ENCODE measurements around the gene CYYR1. TPM values are rescaled to one million over a fixed set of nuclear protein-coding genes. Genes with fewer than 3 reads are reported as not detected.

Gene CYYR1
- total RNA-seq, 4 donors from 2014 or later: 8.9 to 28.4 (median 13.3) TPM

DNA sequence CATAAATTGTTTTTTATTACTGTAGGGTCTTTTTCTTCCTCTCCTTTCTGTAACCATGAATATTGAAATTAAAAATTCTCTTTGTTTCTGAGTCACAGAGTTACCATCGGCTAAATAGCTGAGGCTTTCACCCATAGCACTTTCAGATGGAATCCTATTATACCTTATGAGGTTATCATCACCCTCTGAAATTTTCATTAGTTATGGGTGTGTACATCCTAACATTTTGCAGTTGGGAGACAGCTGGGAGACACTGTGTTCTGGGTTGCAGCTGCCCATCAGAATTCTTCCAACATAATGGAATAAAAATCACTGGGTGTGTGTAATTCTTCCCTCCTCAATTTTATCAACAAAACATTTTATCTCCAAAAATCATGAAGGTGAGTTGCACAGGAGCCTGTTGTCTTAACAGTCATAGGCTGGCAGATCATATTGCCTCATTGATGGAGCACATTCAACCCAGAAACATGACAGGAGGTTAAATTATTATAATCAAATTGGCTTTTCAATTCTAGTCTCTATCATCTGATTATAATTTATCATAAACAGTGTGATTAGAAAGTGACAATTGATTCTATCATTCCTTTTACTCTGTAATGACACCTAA, 17.4 kb downstream of the CYYR1 start:
- TF ChIP-seq, protein P1, sequence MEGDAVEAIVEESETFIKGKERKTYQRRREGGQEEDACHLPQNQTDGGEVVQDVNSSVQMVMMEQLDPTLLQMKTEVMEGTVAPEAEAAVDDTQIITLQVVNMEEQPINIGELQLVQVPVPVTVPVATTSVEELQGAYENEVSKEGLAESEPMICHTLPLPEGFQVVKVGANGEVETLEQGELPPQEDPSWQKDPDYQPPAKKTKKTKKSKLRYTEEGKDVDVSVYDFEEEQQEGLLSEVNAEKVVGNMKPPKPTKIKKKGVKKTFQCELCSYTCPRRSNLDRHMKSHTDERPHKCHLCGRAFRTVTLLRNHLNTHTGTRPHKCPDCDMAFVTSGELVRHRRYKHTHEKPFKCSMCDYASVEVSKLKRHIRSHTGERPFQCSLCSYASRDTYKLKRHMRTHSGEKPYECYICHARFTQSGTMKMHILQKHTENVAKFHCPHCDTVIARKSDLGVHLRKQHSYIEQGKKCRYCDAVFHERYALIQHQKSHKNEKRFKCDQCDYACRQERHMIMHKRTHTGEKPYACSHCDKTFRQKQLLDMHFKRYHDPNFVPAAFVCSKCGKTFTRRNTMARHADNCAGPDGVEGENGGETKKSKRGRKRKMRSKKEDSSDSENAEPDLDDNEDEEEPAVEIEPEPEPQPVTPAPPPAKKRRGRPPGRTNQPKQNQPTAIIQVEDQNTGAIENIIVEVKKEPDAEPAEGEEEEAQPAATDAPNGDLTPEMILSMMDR (IDR thresholded peaks at IDR 0.05): no peak
- TF ChIP-seq EP300 (IDR thresholded peaks at IDR 0.05) (no peak), POLR2AphosphoS5 (IDR thresholded peaks at IDR 0.05) (no peak), POLR2A (IDR thresholded peaks at IDR 0.05) (no peak)
- WGBS, 2 donors (ENCODE audit: low coverage in 1 of 2): 70 to 83% methylated on average over 1 of the region's 1 CpG
- Histone ChIP-seq H3K27ac (no peak overlapping the region), H3K4me1 (no peaks in the 10 kb centered on the region), H3K9me3 (no peaks in the 10 kb centered on the region), H3K4me3 (no peak overlapping the region), H3K36me3 (no peaks in the 10 kb centered on the region), H3K27me3 (no peaks in the 10 kb centered on the region)
- no peak for ATAC-seq

DNA sequence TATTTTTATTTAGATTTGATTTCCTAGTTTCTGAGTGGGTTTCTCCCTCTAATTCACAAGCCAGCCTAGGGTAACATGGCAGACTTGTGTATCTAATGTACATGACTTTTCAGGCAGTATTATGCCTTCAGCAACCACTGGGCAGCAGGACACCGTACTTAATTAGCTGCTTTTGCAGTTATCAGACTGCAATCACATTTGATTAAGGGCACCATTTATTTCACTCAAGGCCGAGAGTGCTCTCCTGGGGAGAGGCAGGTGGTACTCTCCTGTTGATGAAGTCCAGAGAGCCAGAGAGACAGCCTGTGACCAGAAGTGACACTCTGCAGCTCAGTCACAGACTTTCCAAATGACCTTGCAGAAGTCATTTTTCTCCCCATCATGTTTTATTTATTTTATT, 18.7 kb downstream of the CYYR1 start:
- Histone ChIP-seq H3K36me3 (no peaks in the 10 kb centered on the region), H3K4me3 (no peak overlapping the region), H3K27me3 (no peaks in the 10 kb centered on the region), H3K27ac (no peak overlapping the region), H3K4me1 (no peaks in the 10 kb centered on the region), H3K9me3 (no peaks in the 10 kb centered on the region)
- no peak for ATAC-seq
- no peak for TF ChIP-seq POLR2AphosphoS5 (IDR thresholded peaks at IDR 0.05)
- 79% methylated on average over 2 of the region's 2 CpGs; no CpG with 5 or more reads in 1 of the 2 donors for WGBS, 2 donors (ENCODE audit: low coverage in 1 of 2)

DNA sequence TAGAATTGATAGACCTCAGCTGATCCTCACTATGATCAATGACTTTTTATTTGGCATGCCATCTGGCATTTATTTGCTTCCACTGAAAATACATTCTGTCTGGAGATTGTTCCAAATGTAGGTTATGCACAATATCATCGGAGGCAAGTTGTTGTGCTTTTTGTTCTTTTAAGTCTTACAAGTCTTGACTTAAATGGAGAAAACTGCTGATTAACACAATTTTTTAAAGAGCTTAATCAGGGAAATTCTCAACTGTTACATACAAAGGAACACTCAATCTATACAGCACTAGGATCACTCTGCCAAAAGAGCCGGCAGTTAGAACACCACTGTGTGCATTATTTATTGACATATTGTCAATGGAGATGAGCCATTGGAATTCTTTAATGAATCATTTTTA, 19.2 kb downstream of the CYYR1 start:
- no peak for ATAC-seq
- Histone ChIP-seq H3K27me3 (no peaks in the 10 kb centered on the region), H3K27ac (no peak overlapping the region), H3K4me3 (no peak overlapping the region), H3K36me3 (no peaks in the 10 kb centered on the region), H3K9me3 (no peaks in the 10 kb centered on the region), H3K4me1 (peaks cover 0 to 3% (median 0%) of the 10 kb centered on the region in 3 donors)
- no peak for TF ChIP-seq POLR2AphosphoS5 (IDR thresholded peaks at IDR 0.05)
- 78% methylated on average over 2 of the region's 2 CpGs for WGBS, 2 donors (ENCODE audit: low coverage in 1 of 2)

DNA sequence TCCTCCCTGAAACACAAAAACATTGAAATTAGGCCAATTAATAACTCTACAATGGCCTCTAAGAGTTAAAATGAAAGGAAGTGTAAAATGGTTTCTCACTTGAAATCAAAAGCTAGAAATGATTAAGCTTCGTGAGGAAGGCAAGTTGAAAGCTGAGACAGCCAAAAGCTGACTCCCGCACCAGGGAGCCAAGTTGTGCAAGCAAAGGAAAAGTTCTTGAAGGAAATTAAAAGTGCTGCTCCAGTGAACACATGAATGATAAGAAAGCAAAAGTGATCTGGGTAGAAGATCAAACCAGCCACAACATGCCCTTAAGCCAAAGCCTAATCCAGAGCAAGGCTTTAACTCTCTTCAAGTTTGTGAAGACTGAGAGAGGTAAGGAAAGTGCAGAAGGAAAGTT, 22.8 kb downstream of the CYYR1 start:
- peaks cover 0 to 7% (median 0%) of the 10 kb centered on the region in 3 donors for H3K4me1 ChIP-seq
- H3K36me3 ChIP-seq: no peaks in the 10 kb centered on the region
- ATAC-seq: no peak
- H3K27me3 ChIP-seq: no peaks in the 10 kb centered on the region
- TF ChIP-seq POLR2AphosphoS5 (IDR thresholded peaks at IDR 0.05): no peak
- TF ChIP-seq, protein P1 (IDR thresholded peaks at IDR 0.05): no peak
- no peak for TF ChIP-seq POLR2A (IDR thresholded peaks at IDR 0.05)
- no peak for TF ChIP-seq EP300 (IDR thresholded peaks at IDR 0.05)
- no peak overlapping the region for H3K4me3 ChIP-seq
- H3K27ac ChIP-seq: peak overlapping the region in 2 of 4 donors; percentile 9 to 17
- no peaks in the 10 kb centered on the region for H3K9me3 ChIP-seq
- WGBS, 2 donors (ENCODE audit: low coverage in 1 of 2): 47 to 49% methylated on average over 2 of the region's 2 CpGs

DNA sequence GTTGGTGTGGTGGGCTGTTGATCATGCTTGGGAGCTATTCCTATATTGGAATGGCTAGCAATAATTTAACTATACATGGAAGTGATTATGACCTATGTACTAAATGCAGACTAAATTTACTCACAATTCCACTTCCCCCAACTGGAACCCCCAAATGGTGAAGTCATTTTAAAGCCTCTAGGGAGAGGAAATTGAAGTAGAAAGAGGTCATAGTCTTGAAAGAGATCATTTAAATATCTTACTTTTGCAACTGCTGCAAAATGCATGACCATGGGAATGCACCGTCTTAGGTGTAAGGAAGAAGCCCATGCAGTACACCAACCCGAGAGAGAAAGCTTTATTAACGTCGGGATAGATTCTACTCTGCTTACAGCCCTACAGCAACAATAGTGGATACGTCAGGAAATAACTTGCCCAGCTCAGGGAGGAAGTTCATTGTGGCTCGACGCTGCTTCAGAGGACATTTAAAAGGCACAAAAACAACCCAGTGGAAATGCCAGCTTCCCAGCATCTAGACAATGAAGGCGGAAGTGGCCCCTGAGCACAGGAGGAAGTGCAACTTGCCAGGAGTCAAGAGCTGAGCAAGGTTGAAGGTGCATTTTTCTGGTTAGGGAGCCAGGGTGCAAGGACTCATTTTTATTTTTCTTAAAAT, 26.5 kb downstream of the CYYR1 start:
- Histone ChIP-seq H3K9me3 (no peaks in the 10 kb centered on the region), H3K27me3 (no peaks in the 10 kb centered on the region), H3K4me3 (no peak overlapping the region), H3K4me1 (peaks cover 0 to 7% (median 0%) of the 10 kb centered on the region in 3 donors), H3K36me3 (no peaks in the 10 kb centered on the region), H3K27ac (peak overlapping the region in 3 of 4 donors; percentile 6 to 56 (median 29))
- peak; percentile 29 for TF ChIP-seq POLR2AphosphoS5 (IDR thresholded peaks at IDR 0.05)
- no peak for TF ChIP-seq EP300 (IDR thresholded peaks at IDR 0.05)
- ATAC-seq: peak; percentile 71
- WGBS, 2 donors (ENCODE audit: low coverage in 1 of 2): 59 to 71% methylated on average over 3 to 7 of the region's 8 CpGs

DNA sequence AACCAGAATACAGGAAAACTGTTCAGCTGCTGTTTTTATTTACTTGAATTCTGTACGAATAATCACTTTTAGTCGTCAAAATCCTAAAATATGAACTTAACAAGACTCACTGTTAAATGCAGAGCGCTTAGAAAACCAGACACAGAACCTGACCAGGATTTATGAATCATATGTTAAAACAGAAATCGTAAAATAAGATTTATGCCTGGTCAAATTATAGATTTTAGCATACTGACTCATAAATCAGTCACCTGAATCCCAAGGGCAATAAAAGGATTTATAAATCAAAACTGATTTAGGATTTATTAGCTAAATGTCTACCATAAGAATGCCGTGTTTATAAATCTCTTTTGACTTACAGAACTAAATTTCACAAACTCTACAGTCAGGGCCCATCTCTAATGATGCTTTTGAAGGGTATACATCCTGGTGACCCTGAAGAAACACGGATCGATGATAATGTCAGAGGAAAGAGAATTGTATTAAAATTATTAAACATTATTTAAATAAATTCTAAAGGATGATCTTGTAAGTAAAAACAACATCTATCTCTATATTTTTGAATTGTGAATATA, 28.8 kb downstream of the CYYR1 start:
- 90 to 97% methylated on average over 7 of the region's 7 CpGs for WGBS, 2 donors (ENCODE audit: low coverage in 1 of 2)
- Histone ChIP-seq H3K4me3 (no peak overlapping the region), H3K9me3 (no peaks in the 10 kb centered on the region), H3K4me1 (peaks cover 0 to 7% (median 0%) of the 10 kb centered on the region in 3 donors), H3K27me3 (no peaks in the 10 kb centered on the region), H3K36me3 (no peaks in the 10 kb centered on the region), H3K27ac (no peak overlapping the region)
- no peak for TF ChIP-seq POLR2A (IDR thresholded peaks at IDR 0.05)
- no peak for ATAC-seq

DNA sequence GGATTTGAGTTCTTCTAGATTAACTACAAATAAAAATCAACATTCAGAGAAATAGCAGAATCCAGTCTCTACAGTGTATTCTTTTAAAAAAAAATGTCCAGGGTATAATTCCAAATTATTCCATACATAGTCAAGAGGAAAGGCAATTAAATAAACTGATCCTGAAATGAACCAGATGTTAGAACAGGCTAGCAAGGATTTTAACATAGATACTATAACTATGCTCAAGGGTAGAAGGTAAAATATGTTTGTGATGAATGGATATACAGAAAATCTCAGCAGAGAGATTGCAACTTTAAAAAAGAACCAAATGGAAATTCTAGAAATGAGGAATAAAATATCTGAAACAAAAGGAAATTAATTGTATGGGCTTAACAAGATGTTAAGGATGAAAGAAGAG, 32.4 kb downstream of the CYYR1 start:
- no peak for TF ChIP-seq POLR2A (IDR thresholded peaks at IDR 0.05)
- TF ChIP-seq, protein P1 (IDR thresholded peaks at IDR 0.05): no peak
- TF ChIP-seq EP300 (IDR thresholded peaks at IDR 0.05): no peak
- TF ChIP-seq POLR2AphosphoS5 (IDR thresholded peaks at IDR 0.05): no peak
- no peaks in the 10 kb centered on the region for H3K27me3 ChIP-seq
- no peaks in the 10 kb centered on the region for H3K36me3 ChIP-seq
- H3K27ac ChIP-seq: no peak overlapping the region
- ATAC-seq: no peak
- no peaks in the 10 kb centered on the region for H3K4me1 ChIP-seq
- no peak overlapping the region for H3K4me3 ChIP-seq
- no peaks in the 10 kb centered on the region for H3K9me3 ChIP-seq

Measured in gastroesophageal sphincter (tissue), 4 donors.